IMR-90 (cell line): Measurements from ENCODE around the gene IQGAP2. TPM values are rescaled to one million over a fixed set of nuclear protein-coding genes. Genes with fewer than 3 reads are reported as not detected.
A peak's percentile ranks its signal among the peaks of the same experiment; 100 is the strongest.

ENCODE experiments used
- ATAC-seq: fragments of 200-7000 bp; cut with Tn5 transposase; 2 replicates; pipeline ENCODE4 v1.9.1; 2020; ENCODE audit warnings: low read depth, mild to moderate bottlenecking, moderate library complexity
- BruUV-seq: library from RNA; stranded (reverse); fragments of 400-500 nt; replicated peaks from 2 replicates; lab custom pipeline; 2021; lab: Mats Ljungman, UMichigan
- CTCF ChIA-PET: fragments of 300-600 bp; formaldehyde crosslinking; extraction: SDS; loops from one replicate; lab custom pipeline; 2021; ENCODE audit warnings: antibody characterized with exemption; lab: Yijun Ruan, JAX
- POLR2A ChIA-PET: fragments of 300-600 bp; sonication (Branson Sonifier 250); formaldehyde crosslinking; loops from one replicate; lab custom pipeline; 2022; ENCODE audit warnings: antibody characterized with exemption; ENCODE audit not compliant: unreplicated experiment; lab: Charles Lee
- DNase-seq: peaks from one replicate; pipeline ENCODE4 v3.0.0; 2013
- H2AFZ ChIP-seq: replicated peaks from 2 replicates; pipeline ENCODE3; 2013; ENCODE audit warnings: low read length, mild to moderate bottlenecking; ENCODE audit not compliant: poor library complexity
- H2AK5ac ChIP-seq: 2 replicates; pipeline ENCODE4 v1.6.1; 2013; ENCODE audit warnings: low read depth, low read length, inconsistent platforms
- H2AK9ac ChIP-seq: replicated peaks from 2 replicates; pipeline ENCODE3; 2013; ENCODE audit warnings: mild to moderate bottlenecking, low read depth, low read length, moderate library complexity; ENCODE audit not compliant: poor library complexity
- H2BK120ac ChIP-seq: 2 replicates; pipeline ENCODE4 v1.6.1; 2013; ENCODE audit warnings: low read depth, low read length, inconsistent platforms
- H2BK15ac ChIP-seq: 3 replicates; pipeline ENCODE4 v1.6.1; 2013; ENCODE audit warnings: low read depth, low read length, inconsistent platforms
- H2BK20ac ChIP-seq: 2 replicates; pipeline ENCODE4 v1.6.1; 2013; ENCODE audit warnings: low read depth, mild to moderate bottlenecking, inconsistent platforms, low read length, moderate library complexity
- H2BK5ac ChIP-seq: 2 replicates; pipeline ENCODE4 v1.6.1; 2013; ENCODE audit warnings: mild to moderate bottlenecking, low read depth, low read length, inconsistent platforms; ENCODE audit not compliant: poor library complexity, severe bottlenecking
- H3K14ac ChIP-seq: replicated peaks from 2 replicates; pipeline ENCODE4 v1.6.1; 2013; ENCODE audit warnings: low read depth, low read length, inconsistent platforms
- H3K18ac ChIP-seq: 2 replicates; pipeline ENCODE4 v1.6.1; 2013; ENCODE audit warnings: low read depth, low read length, control low read depth
- H3K23ac ChIP-seq: 2 replicates; pipeline ENCODE4 v1.6.1; 2013; ENCODE audit warnings: low read depth, low read length, inconsistent platforms
- H3K27ac ChIP-seq: 2 replicates; pipeline ENCODE4 v1.5.1; 2013; ENCODE audit warnings: mild to moderate bottlenecking, control low read depth, low read length; ENCODE audit not compliant: insufficient read depth
- H3K27me3 ChIP-seq: 2 replicates; pipeline ENCODE4 v1.6.1; 2013; ENCODE audit warnings: low read length; ENCODE audit not compliant: control insufficient read depth, insufficient read depth
- H3K36me3 ChIP-seq: 2 replicates; pipeline ENCODE4 v1.6.1; 2013; ENCODE audit warnings: low read length, mixed read lengths; ENCODE audit not compliant: control insufficient read depth, insufficient read depth
- H3K4ac ChIP-seq: 2 replicates; pipeline ENCODE4 v1.6.1; 2013; ENCODE audit warnings: low read depth, low read length, inconsistent platforms
- H3K4me1 ChIP-seq: 2 replicates; pipeline ENCODE4 v1.6.1; 2013; ENCODE audit warnings: low read length, mixed read lengths; ENCODE audit not compliant: control insufficient read depth, insufficient read depth
- H3K4me2 ChIP-seq: 2 replicates; pipeline ENCODE4 v1.6.1; 2013; ENCODE audit warnings: low read depth, mild to moderate bottlenecking, control low read depth, low read length, moderate library complexity
- H3K4me3 ChIP-seq: 2 replicates; pipeline ENCODE4 v1.5.1; 2013; ENCODE audit warnings: low read depth, mild to moderate bottlenecking, control low read depth, low read length, moderate library complexity; ENCODE audit not compliant: insufficient read depth
- H3K56ac ChIP-seq: 2 replicates; pipeline ENCODE4 v1.6.1; 2013; ENCODE audit warnings: low read length, inconsistent platforms; ENCODE audit not compliant: insufficient read depth; ENCODE audit errors: extremely low read depth
- H3K79me1 ChIP-seq, 2 experiments: 2 replicates each; pipeline ENCODE4 v1.6.1; 2013; ENCODE audit warnings: low read length in 2 of 2, inconsistent platforms in 1 of 2, low read depth in 1 of 2
- H3K9ac ChIP-seq: 2 replicates; pipeline ENCODE4 v1.6.1; 2013; ENCODE audit warnings: low read depth, low read length, control low read depth
- H3K9me1 ChIP-seq: 2 replicates; pipeline ENCODE4 v1.6.1; 2013; ENCODE audit warnings: low read length, inconsistent platforms; ENCODE audit not compliant: insufficient read depth
- H3K9me3 ChIP-seq: 2 replicates; pipeline ENCODE4 v1.6.1; 2013; ENCODE audit warnings: low read length; ENCODE audit not compliant: control insufficient read depth, insufficient read depth
- H4K20me1 ChIP-seq: 2 replicates; pipeline ENCODE4 v1.6.1; 2013; ENCODE audit warnings: low read length, inconsistent platforms; ENCODE audit not compliant: insufficient read depth
- H4K5ac ChIP-seq: 2 replicates; pipeline ENCODE4 v1.6.1; 2013; ENCODE audit warnings: mild to moderate bottlenecking, low read depth, low read length, control low read depth
- H4K8ac ChIP-seq, 2 experiments: 2 replicates each; pipeline ENCODE4 v1.6.1; 2013; ENCODE audit warnings: low read depth in 2 of 2, low read length in 2 of 2, control low read depth in 1 of 2, inconsistent platforms in 1 of 2
- H4K91ac ChIP-seq: 2 replicates; pipeline ENCODE4 v1.6.1; 2013; ENCODE audit warnings: low read depth, low read length, inconsistent platforms; ENCODE audit not compliant: insufficient read depth
- CEBPB ChIP-seq: IDR thresholded peaks from 2 replicates; pipeline ENCODE4 v1.6.1; 2012; ENCODE audit warnings: low read depth, low read length, improper control_type of control experiment
- CHD1 ChIP-seq: IDR thresholded peaks from 2 replicates; pipeline ENCODE4 v1.6.1; 2012; ENCODE audit warnings: low read depth, low read length, improper control_type of control experiment
- MAZ ChIP-seq: IDR thresholded peaks from 2 replicates; pipeline ENCODE4 v1.6.1; 2012; ENCODE audit warnings: low read depth, mild to moderate bottlenecking, low read length, improper control_type of control experiment, moderate library complexity, borderline replicate concordance
- NFE2L2 ChIP-seq: fragments of 150-350 bp; IDR thresholded peaks from 2 replicates; pipeline ENCODE4 v1.6.1; 2016; ENCODE audit warnings: low read depth, mild to moderate bottlenecking, low read length
- POLR2A ChIP-seq: IDR thresholded peaks from 2 replicates; pipeline ENCODE4 v1.6.1; 2012; ENCODE audit warnings: mild to moderate bottlenecking, low read depth, low read length
- RAD21 ChIP-seq: IDR thresholded peaks from 2 replicates; pipeline ENCODE4 v1.6.1; 2012; ENCODE audit warnings: low read length, improper control_type of control experiment
- RCOR1 ChIP-seq: IDR thresholded peaks from 2 replicates; pipeline ENCODE4 v1.6.1; 2012; ENCODE audit warnings: mild to moderate bottlenecking, low read length, improper control_type of control experiment; ENCODE audit not compliant: insufficient replicate concordance
- RFX5 ChIP-seq: IDR thresholded peaks from 2 replicates; pipeline ENCODE4 v1.8.0; 2012; ENCODE audit warnings: low read depth, mild to moderate bottlenecking, low read length, moderate library complexity
- SMC3 ChIP-seq: fragments of 150-350 bp; IDR thresholded peaks from 2 replicates; pipeline ENCODE4 v1.6.1; 2016; ENCODE audit warnings: low read depth, mild to moderate bottlenecking, antibody characterized with exemption, low read length, moderate library complexity
- whole genome bisulfite sequencing, 2 experiments: methylation state at CpG; one replicate each; pipeline versions ENCODE4 v1.1.5 to v1.1.7; 2013; ENCODE audit warnings: missing lambda C conversion rate in 2 of 2; ENCODE audit not compliant: insufficient read length in 1 of 2; ENCODE audit errors: extremely low coverage in 2 of 2; 5-methylcytosine and 5-hydroxymethylcytosine counted together
- dilution Hi-C: fragments of 300-500 bp; cut with HindIII; formaldehyde crosslinking; loops from one replicate; pipeline ENCODE4 v1.14.3; 2018; ENCODE audit warnings: low sequenced_read_pairs; ENCODE audit not compliant: unreplicated experiment
- in situ Hi-C: fragments of 300-500 bp; cut with MboI; formaldehyde crosslinking; loops from 3 replicates; pipeline ENCODE4 v1.14.3; 2019; ENCODE audit warnings: low sequenced_read_pairs, inconsistent platforms, mixed read lengths
- intact Hi-C: fragments of 100-400 bp; cut with micrococcal nuclease; formaldehyde crosslinking; loops from 2 replicates; pipeline ENCODE4 v1.10.0; 2022
- polyA plus RNA-seq, 3 experiments: library from polyadenylated mRNA; depleted of rRNA; stranded (reverse); fragments of >200 nt; gene quantifications; 2 replicates each; pipeline ENCODE4 v1.2.3, GENCODE V29; 2012; ENCODE audit warnings: low replicate concordance in 1 of 3
- total RNA-seq: library from RNA; depleted of rRNA; stranded (reverse); fragments of >200 nt; gene quantifications from 2 replicates; pipeline ENCODE4 v1.2.3, GENCODE V29; 2012
- TF ChIP-seq, protein P1 (sequence below): conservative IDR thresholded peaks from 2 replicates; pipeline ENCODE4 v1.5.1; 2012; ENCODE audit warnings: mild to moderate bottlenecking, low read depth, low read length, improper control_type of control experiment
- TF ChIP-seq, protein P2 (sequence below): fragments of 150-350 bp; IDR thresholded peaks from 2 replicates; pipeline ENCODE4 v1.6.1; 2017; ENCODE audit warnings: mild to moderate bottlenecking, antibody characterized with exemption, low read length, low read depth

Gene IQGAP2
- total and polyA plus RNA-seq, 2 of the 4 experiments (the other 2 are of a cell fraction) = 0.21 to 0.36 TPM

DNA sequence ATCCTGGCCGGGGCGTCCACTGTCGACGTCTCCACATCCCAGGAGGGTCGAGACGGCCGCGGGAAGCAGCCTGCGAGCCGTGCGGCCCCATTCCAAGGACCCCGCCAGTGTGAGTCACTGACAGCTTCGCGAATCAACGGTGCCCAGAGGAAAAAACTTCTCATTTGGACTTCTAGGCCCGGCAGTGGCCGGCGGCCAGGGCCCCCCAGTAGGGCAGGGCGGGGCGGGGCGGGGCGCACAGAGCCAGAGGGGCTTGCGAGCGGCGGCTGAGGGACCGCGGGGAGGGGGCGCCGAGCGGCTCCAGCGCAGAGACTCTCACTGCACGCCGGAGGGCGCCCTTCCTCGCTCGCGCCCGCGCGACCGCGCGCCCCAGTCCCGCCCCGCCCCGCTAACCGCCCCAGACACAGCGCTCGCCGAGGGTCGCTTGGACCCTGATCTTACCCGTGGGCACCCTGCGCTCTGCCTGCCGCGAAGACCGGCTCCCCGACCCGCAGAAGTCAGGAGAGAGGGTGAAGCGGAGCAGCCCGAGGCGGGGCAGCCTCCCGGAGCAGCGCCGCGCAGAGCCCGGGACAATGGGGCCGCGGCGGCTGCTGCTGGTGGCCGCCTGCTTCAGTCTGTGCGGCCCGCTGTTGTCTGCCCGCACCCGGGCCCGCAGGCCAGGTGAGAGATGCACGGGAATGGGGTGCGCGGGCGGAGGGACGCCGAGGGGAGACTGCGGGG is 312.8 kb downstream of the IQGAP2 start, which contains the start of gene F2R:
Gene F2R, plus strand, starts transcription at position 391 of the 720 bp plus-strand sequence. Its CDS starts 182 bp downstream, at position 573.
- WGBS, 2 experiments = 0% methylated on average over 32 of the region's 82 CpGs; no CpG with 5 or more reads in 1 of the 2 experiments
- Histone ChIP-seq H2BK5ac (peak within 1 kb of the TSS; percentile 90), H4K8ac (peak within 1 kb of the TSS; percentile 87), H4K5ac (peak within 1 kb of the TSS; percentile 81), H3K27ac (peak within 1 kb of the TSS; percentile 92), H3K9me1 (peaks cover 17% of the 10 kb centered on the region), H3K9me3 (no peaks in the 10 kb centered on the region), H3K27me3 (no peaks in the 10 kb centered on the region), H2BK120ac (peak within 1 kb of the TSS; percentile 97), H2BK15ac (peak within 1 kb of the TSS; percentile 93), H4K20me1 (peaks cover 24% of the 10 kb centered on the region; the same call in 1 of the 2 replicates), H3K18ac (peak within 1 kb of the TSS; percentile 74), H3K9ac (peak within 1 kb of the TSS; percentile 96), H3K14ac (peak within 1 kb of the TSS; percentile 87), H3K36me3 (0 out of 2 replicates have a peak, but pooled peaks cover 2% of the 10 kb centered on the region), H3K4me1 (peaks cover 12% of the 10 kb centered on the region), H2BK20ac (peak within 1 kb of the TSS; percentile 84), H2AK5ac (peak within 1 kb of the TSS; percentile 86), H3K23ac (peak within 1 kb of the TSS; percentile 98), H3K56ac (peak within 1 kb of the TSS; percentile 88), H2AK9ac (peak within 1 kb of the TSS; percentile 99), H3K4me3 (peak within 1 kb of the TSS; percentile 89), H4K91ac (peak within 1 kb of the TSS; percentile 97), H2AFZ (peak within 1 kb of the TSS; percentile 97), H3K4ac (peak within 1 kb of the TSS; percentile 93), H3K79me1 (peaks cover 8 to 49% of the 10 kb centered on the region in 2 experiments), H3K4me2 (peak within 1 kb of the TSS; percentile 89)
- in situ Hi-C loops (loop anchor here (10.0 kb wide), 1 partner anchor 111 kb away; no protein-coding TSS in a partner anchor), dilution Hi-C loops (no loop called here), intact Hi-C loops (loop anchor here (1.0 to 5.0 kb wide), 7 partner anchors 58 to 316 kb away; partner anchors contain the start of genes AGGF1 and F2RL2)
- POLR2A ChIA-PET = interaction anchor here (0.6 to 0.7 kb wide), 3 partner anchors 26 to 1862 kb away, joined by 3 to 8 read pairs (median 3); no protein-coding TSS in a partner anchor
- ATAC-seq (peak; percentile 84), DNase-seq (peak; percentile 70)
- TF ChIP-seq RFX5 (no peak), NFE2L2 (no peak), RAD21 (peak; percentile 46), MAZ (peak; percentile 84), SMC3 (peak; percentile 35; the same call in 1 of the 2 replicates), RCOR1 (no peak), CEBPB (no peak), CHD1 (0 out of 2 replicates have a peak, but pooled peaks have one; percentile 60), POLR2A (peak; percentile 61)
- TF ChIP-seq, protein P1, sequence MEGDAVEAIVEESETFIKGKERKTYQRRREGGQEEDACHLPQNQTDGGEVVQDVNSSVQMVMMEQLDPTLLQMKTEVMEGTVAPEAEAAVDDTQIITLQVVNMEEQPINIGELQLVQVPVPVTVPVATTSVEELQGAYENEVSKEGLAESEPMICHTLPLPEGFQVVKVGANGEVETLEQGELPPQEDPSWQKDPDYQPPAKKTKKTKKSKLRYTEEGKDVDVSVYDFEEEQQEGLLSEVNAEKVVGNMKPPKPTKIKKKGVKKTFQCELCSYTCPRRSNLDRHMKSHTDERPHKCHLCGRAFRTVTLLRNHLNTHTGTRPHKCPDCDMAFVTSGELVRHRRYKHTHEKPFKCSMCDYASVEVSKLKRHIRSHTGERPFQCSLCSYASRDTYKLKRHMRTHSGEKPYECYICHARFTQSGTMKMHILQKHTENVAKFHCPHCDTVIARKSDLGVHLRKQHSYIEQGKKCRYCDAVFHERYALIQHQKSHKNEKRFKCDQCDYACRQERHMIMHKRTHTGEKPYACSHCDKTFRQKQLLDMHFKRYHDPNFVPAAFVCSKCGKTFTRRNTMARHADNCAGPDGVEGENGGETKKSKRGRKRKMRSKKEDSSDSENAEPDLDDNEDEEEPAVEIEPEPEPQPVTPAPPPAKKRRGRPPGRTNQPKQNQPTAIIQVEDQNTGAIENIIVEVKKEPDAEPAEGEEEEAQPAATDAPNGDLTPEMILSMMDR = peak; percentile 62
- TF ChIP-seq, protein P2, sequence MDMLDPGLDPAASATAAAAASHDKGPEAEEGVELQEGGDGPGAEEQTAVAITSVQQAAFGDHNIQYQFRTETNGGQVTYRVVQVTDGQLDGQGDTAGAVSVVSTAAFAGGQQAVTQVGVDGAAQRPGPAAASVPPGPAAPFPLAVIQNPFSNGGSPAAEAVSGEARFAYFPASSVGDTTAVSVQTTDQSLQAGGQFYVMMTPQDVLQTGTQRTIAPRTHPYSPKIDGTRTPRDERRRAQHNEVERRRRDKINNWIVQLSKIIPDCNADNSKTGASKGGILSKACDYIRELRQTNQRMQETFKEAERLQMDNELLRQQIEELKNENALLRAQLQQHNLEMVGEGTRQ = no peak
- BruUV-seq = no TSS peak
- CTCF ChIA-PET = interaction anchor here (0.6 to 1.0 kb wide), 3 partner anchors 24 to 116 kb away, joined by 3 to 5 read pairs (median 3); no protein-coding TSS in a partner anchor
